HUES48 (cell line): ENCODE measurements around the gene RNF32.

Source experiments
- H3K27ac ChIP-seq: one replicate; pipeline ENCODE4 v1.7.0; 2013; ENCODE audit warnings: low read depth, low read length, inconsistent platforms
- H3K27me3 ChIP-seq: 2 replicates; pipeline ENCODE4 v1.6.1; 2013; ENCODE audit warnings: mild to moderate bottlenecking, low read length; ENCODE audit not compliant: control insufficient read depth, insufficient read depth
- H3K36me3 ChIP-seq: 2 replicates; pipeline ENCODE4 v1.6.1; 2013; ENCODE audit warnings: low read length; ENCODE audit not compliant: control insufficient read depth, insufficient read depth
- H3K4me1 ChIP-seq: 2 replicates; pipeline ENCODE4 v1.6.1; 2013; ENCODE audit warnings: mild to moderate bottlenecking, low read length; ENCODE audit not compliant: control insufficient read depth, insufficient read depth
- H3K4me3 ChIP-seq: 2 replicates; pipeline ENCODE4 v1.5.1; 2013; ENCODE audit warnings: mild to moderate bottlenecking, low read depth, low read length
- H3K9ac ChIP-seq: 2 replicates; pipeline ENCODE4 v1.6.1; 2013; ENCODE audit warnings: mild to moderate bottlenecking, low read depth, low read length, moderate library complexity
- H3K9me3 ChIP-seq: 2 replicates; pipeline ENCODE4 v1.6.1; 2013; ENCODE audit warnings: low read length; ENCODE audit not compliant: control insufficient read depth, insufficient read depth

Gene RNF32

DNA sequence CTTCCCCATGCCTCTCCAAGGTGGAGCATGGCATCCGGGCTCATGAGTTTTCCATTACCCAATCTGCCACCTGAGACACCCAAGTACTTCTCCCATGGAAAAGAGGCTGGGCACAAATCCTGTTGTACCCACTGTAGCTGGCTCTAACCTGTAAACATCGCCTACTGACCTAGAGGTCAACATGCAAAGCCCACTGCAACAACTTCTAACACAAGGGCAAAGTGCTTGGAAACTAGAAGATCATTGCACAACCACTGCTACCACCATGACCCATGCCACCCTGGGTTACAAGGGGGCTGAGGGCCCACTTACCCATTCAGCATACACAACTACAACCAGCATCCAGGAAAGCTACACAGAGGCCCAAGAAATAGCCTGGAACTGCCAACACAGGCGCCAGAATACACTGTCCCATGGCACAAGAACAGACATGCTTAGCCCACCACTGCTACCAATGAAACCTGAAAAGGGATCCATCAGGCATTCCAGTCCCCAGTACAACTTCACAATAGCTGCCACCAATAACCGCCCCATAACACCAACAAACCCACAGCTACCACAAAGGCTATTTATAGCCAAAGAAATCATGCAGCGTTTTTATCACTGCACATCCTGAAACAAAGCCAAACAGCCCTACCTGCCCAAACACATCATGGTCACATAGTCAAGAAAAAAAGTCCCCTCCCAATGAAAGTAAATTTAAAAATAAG, 63.4 kb downstream of the RNF32 start:
- Histone ChIP-seq H3K27me3 (no peaks in the 10 kb centered on the region), H3K4me3 (no peak overlapping the region), H3K4me1 (no peaks in the 10 kb centered on the region), H3K36me3 (no peaks in the 10 kb centered on the region), H3K9ac (no peak overlapping the region), H3K9me3 (no peaks in the 10 kb centered on the region; the same call in 1 of the 2 replicates), H3K27ac (no peak overlapping the region)

DNA sequence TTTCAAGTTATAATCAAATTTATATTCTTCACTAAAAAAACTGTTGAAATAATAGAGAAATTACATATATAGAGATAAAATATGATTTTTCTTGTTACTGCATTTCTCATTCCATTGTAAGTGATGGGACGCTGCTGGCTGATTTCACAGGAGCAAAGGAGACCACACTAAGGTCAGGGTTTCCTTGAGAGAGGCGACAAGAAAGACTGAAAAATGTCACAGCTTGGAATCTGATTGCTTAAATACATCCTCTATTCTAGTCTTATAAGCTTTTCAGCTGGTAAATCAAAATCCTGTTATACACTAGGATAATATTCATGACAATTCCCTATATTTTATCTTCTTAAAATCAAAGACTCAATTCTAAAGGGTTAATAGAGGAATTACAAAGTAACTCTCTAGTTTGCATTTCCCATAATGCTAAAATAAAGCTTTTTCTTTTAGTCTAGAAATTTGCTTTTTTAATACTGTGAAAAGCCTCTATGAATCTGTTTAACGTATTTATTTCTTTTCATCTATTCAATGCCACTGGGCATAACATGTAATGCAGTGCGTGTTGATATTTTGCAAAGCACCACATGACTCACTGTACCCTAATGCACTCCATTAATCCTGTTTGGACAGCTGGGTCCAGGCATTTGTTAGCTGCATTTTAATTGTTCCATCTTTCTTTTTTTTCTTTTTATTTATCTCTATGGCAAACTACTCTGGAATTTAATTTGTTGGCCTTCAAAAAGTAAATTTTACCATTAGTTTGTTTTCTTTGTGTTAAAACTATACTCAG, 81.7 kb downstream of the RNF32 start:
- Histone ChIP-seq H3K4me1 (peaks cover 4% of the 10 kb centered on the region; the same call in 1 of the 2 replicates), H3K9me3 (no peaks in the 10 kb centered on the region), H3K36me3 (peaks cover 7% of the 10 kb centered on the region; the same call in 1 of the 2 replicates), H3K27ac (no peak overlapping the region), H3K27me3 (no peaks in the 10 kb centered on the region), H3K4me3 (no peak overlapping the region), H3K9ac (no peak overlapping the region)

DNA sequence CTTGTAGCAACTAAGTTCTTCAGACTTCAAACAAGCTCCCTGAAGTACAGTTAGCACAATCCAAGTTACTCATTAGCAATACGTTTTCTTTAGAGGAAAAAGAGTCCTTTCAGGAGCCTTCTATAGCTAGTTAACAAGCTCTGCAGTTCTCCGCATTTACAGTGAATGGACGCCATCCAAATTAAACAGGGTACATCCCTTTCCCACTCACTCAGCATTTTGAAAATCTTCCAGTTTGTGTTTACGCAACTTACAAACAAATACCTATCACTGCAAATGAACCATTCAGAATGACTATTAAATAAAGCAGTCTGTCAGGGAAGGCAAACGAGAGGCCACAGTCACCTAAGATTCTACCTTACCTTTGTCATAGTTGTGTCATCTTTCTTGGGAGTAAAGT, 84.5 kb downstream of the RNF32 start:
- no peaks in the 10 kb centered on the region for H3K27me3 ChIP-seq
- H3K4me1 ChIP-seq = peaks cover 4% of the 10 kb centered on the region; the same call in 1 of the 2 replicates
- peaks cover 7% of the 10 kb centered on the region; the same call in 1 of the 2 replicates for H3K36me3 ChIP-seq
- H3K27ac ChIP-seq = no peak overlapping the region
- no peak overlapping the region for H3K9ac ChIP-seq
- no peaks in the 10 kb centered on the region for H3K9me3 ChIP-seq
- H3K4me3 ChIP-seq = no peak overlapping the region

GRCh38 chr7:156725936-156726335, 85.4 kb downstream of the RNF32 start:
- Histone ChIP-seq H3K4me3 (no peak overlapping the region), H3K4me1 (peaks cover 4% of the 10 kb centered on the region; the same call in 1 of the 2 replicates), H3K27ac (no peak overlapping the region)

More at GRCh38 chr7:156725936-156726335, 85.4 kb downstream of the RNF32 start:
- H3K9ac ChIP-seq = no peak overlapping the region
- H3K36me3 ChIP-seq = peaks cover 7% of the 10 kb centered on the region; the same call in 1 of the 2 replicates
- H3K9me3 ChIP-seq = no peaks in the 10 kb centered on the region
- H3K27me3 ChIP-seq = no peaks in the 10 kb centered on the region
